Body of pancreas (tissue), 4 donors: ENCODE results near the gene TRAF3.

Experiments
- POLR2A ChIP-seq, 3 donors: fragments of 450-650 bp; IDR thresholded peaks; one replicate each; pipeline ENCODE4 v1.6.1; 2016; ENCODE audit warnings: antibody characterized with exemption in 3 of 3, mild to moderate bottlenecking in 2 of 3
- TF ChIP-seq, protein P1 (sequence below), 7 experiments: fragments of 450-650 bp in 4 of 7; fragments of 200-600 bp in 3 of 7; sonication (generic) in 3 of 7; IDR thresholded peaks; one replicate each; pipeline ENCODE4 v1.5.1; 2016 to 2019; ENCODE audit warnings: antibody characterized with exemption in 7 of 7

DNA sequence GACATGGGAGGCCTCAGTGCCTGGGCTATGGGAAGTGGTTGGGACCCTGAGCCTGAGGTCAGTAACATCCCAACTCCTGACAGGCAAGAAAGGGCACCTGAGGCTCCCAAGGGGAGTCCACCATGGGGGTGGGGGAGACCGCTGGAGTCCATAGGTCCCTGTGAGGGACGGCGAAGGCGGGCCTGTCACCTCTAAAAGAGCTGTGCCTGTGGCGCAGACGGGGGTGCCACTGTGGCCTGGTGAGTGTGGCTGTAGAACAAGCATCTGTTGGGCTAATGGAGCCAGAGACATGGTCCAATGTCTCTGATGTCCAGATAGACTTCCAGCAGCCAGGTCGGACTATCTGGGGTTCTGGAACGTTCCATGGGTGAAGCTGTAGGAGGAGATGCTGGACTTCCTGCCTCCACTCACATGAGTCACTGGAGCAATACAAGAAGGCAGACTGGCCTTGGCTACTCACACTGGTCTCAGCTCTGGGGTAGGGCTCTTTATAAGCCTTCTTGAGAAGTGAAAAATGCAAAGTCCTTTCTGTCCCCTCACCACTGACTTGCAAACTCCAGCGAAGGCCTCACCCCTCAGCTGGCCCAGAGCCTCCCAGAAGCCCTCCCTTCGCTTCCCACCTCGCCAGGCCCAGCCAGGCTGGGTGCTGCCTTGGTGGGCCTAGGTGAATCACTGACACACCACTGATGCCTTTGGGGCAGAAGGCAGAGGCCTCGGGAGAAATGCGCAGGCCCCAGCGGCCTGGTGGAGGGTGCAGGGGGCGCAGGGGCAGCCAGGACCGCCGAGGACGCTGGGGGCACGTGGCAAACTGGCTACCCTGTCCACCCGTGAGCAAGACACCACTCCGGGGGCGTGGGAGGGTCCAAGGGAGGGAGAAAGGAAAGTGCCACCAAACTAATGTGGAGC lies 1.1 kb upstream of the TRAF3 start:
- TF ChIP-seq, protein P1, sequence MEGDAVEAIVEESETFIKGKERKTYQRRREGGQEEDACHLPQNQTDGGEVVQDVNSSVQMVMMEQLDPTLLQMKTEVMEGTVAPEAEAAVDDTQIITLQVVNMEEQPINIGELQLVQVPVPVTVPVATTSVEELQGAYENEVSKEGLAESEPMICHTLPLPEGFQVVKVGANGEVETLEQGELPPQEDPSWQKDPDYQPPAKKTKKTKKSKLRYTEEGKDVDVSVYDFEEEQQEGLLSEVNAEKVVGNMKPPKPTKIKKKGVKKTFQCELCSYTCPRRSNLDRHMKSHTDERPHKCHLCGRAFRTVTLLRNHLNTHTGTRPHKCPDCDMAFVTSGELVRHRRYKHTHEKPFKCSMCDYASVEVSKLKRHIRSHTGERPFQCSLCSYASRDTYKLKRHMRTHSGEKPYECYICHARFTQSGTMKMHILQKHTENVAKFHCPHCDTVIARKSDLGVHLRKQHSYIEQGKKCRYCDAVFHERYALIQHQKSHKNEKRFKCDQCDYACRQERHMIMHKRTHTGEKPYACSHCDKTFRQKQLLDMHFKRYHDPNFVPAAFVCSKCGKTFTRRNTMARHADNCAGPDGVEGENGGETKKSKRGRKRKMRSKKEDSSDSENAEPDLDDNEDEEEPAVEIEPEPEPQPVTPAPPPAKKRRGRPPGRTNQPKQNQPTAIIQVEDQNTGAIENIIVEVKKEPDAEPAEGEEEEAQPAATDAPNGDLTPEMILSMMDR (IDR thresholded peaks at IDR 0.05) = no peak
- no peak for TF ChIP-seq POLR2A (IDR thresholded peaks at IDR 0.05)
